ENCODE measurements around the gene BROX. TPM values are rescaled to one million over a fixed set of nuclear protein-coding genes. Genes with fewer than 3 reads are reported as not detected.
"Not testable (repeated sequence)": the region's sequence is repeated elsewhere in the genome, so short reads cannot be mapped to it uniquely, and the experiment has no call there.

BROX gene, protein sequence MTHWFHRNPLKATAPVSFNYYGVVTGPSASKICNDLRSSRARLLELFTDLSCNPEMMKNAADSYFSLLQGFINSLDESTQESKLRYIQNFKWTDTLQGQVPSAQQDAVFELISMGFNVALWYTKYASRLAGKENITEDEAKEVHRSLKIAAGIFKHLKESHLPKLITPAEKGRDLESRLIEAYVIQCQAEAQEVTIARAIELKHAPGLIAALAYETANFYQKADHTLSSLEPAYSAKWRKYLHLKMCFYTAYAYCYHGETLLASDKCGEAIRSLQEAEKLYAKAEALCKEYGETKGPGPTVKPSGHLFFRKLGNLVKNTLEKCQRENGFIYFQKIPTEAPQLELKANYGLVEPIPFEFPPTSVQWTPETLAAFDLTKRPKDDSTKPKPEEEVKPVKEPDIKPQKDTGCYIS
- 10 to 100 TPM; 46.0 to 48.6 TPM for total RNA-seq

DNA sequence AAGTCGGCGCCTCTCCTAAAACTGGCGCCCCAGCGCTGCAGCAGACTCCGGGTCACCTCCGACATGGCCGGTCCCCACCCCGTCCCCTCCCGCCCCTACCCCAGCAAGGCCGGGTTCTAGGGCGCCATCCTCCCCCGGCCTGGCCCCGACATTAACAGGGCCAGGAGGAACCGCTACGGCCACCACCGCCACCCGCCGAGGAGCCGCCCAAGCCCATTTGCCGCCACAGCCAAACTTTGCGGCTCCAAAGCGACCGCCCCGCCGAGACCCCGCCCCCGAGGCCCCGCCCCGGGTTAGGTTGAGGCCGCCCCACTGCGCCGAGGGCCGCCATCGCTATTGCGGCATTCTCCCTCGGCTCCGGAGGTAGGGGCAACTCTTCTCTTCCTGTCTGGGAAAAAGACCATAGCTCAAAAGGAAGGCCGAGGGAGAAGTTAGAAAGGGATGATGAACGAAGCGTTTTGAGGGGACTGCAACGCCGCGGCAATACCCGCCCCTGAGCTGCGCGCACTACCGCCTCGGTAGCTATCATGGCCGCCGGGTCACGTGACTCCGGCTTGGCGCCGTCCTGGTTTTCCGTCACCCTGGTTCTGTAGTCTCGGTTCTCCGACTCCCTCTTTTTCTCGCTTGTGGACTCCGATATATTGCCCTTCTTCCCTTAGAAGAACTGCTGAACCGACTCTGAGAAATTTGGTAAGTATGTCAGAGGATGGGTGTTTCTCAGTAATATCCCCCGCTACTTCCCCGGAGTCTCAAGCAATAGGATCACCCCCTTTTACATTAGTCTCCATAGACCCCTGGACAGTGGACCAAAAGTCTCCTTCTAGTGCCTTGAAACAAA is at the start of gene BROX, which contains the start of gene AIDA:
Gene BROX (plus strand): TSS at position 312 of the 838 bp plus-strand sequence. CDS start 3,136 bp downstream, outside the sequence.
Gene AIDA (minus strand): TSS at position 239 of the 838 bp plus-strand sequence. CDS start 174 bp downstream, at position 65.
- ATAC-seq (ENCODE audit: low read depth) (peak; percentile 71), DNase-seq (peak; percentile 98)
- POLR2A ChIA-PET = interaction anchor here (1.0 to 2.8 kb wide), 9 partner anchors 10 to 1470 kb away, joined by 3 to 40 read pairs (median 4); partner anchors contain the start of genes DEGS1 and TAF1A
- H3K36me3 Mint-ChIP-seq = peaks cover 41% of the 10 kb centered on the region
- H3K9me3 Mint-ChIP-seq = no peaks in the 10 kb centered on the region
- peak within 1 kb of the TSS; percentile 97 for H3K27ac Mint-ChIP-seq
- peaks cover 35% of the 10 kb centered on the region for H3K4me1 Mint-ChIP-seq
- peak within 1 kb of the TSS; percentile 95 for H3K4me3 Mint-ChIP-seq
- no peaks in the 10 kb centered on the region for H3K27me3 Mint-ChIP-seq

DNA sequence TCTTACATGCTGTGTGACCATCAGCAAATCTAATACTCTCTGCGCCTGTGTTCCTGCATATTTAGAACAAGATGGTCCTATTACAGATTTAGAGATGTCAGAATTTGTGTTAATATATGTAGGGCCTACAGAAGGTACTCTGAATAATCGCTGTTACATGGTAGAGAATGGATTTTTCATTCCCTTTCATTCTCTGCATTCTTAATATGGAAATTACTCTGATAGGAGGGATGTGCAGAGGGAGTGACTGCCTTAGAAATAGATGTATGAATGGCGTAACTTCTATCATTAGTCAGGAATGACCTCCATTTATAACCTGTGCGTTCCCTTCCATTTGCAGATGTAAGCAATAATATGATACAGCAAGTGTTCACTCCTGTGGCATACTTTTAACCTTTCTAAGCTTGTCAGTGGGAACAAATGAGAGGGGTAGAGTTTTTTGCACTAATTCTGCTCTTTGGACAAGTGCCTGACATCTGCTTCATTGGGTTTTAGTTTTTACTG is 48.9 kb upstream of the BROX start:
- Mint-ChIP-seq H3K36me3 (peaks cover 32% of the 10 kb centered on the region), H3K27me3 (no peaks in the 10 kb centered on the region), H3K4me3 (no peak overlapping the region), H3K4me1 (peaks cover 12% of the 10 kb centered on the region), H3K27ac (no peak overlapping the region), H3K9me3 (no peaks in the 10 kb centered on the region)
- no peak for DNase-seq
- POLR2A ChIA-PET = interaction anchor here (1.2 kb wide), 1 partner anchor 14 kb away, joined by 3 read pairs; no protein-coding TSS in a partner anchor
- ATAC-seq (ENCODE audit: low read depth) = no peak

DNA sequence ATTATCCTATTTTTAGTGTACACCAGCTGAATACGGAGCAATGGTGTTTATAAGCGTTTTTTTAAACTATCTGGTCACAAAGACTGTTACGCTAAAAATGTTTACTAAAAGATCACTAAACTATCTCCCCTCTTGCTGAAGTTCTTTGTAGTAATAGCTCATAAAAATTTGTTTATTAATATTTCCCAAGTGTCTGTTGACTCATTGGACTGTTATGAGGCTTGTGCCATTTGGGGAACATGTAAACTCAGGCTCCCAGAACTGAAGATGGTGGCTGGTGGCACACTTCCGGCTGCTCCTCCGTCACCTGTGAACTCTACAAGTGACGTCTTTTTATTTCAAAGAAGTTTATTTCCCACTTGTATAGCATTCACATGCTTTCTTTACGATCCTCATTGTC is 46.4 kb upstream of the BROX start:
- ATAC-seq (ENCODE audit: low read depth) = no peak
- Mint-ChIP-seq H3K27me3 (no peaks in the 10 kb centered on the region), H3K27ac (no peak overlapping the region), H3K36me3 (peaks cover 23% of the 10 kb centered on the region), H3K9me3 (no peaks in the 10 kb centered on the region), H3K4me3 (no peak overlapping the region), H3K4me1 (peaks cover 20% of the 10 kb centered on the region)
- POLR2A ChIA-PET = no interaction called here
- DNase-seq = no peak

DNA sequence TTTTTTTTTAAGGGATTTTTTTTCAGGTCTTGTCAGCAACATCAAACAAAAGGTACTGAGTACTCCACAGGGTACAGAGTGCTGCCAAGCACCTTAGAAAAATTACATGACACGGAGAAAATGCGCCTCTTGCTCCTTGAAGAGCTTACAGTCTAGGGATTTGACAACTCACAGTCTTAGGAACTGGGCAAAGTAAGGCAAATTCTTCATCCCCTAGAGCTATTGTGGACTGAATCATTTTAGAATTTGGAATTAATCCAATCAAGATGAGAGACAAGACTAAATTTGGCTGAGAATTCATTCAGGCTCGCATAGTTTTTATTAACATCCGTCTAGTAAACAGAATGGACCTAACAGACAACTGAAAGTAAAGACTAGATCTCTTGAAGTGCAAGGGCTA is 44.2 kb upstream of the BROX start:
- H3K9me3 Mint-ChIP-seq; POLR2A ChIA-PET; H3K4me3 Mint-ChIP-seq; DNase-seq; H3K27ac Mint-ChIP-seq; H3K27me3 Mint-ChIP-seq; ATAC-seq (ENCODE audit: low read depth): not testable (repeated sequence)
- H3K4me1 Mint-ChIP-seq = peaks cover 15% of the 10 kb centered on the region
- peaks cover 23% of the 10 kb centered on the region for H3K36me3 Mint-ChIP-seq

DNA sequence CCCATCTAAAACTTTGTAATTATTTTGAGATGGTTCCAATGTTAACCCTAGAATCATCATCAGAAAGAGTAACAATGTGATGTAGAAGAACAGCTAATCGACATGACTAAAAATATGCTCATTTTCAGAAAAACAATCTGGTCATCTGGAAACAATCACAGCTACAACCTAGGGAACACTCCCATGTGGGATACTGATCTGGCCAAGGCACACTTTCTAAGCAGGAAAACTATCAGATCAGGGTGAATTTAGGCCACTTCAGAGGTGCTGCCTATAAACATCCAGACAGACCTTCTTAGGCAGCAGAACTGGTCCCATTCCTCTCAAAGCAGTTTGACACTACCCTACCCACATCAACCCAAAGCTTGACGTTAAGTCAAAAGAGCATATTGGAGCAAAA is 43.3 kb upstream of the BROX start:
- Mint-ChIP-seq H3K4me1 (peaks cover 15% of the 10 kb centered on the region), H3K36me3 (peaks cover 27% of the 10 kb centered on the region)
- H3K27me3 Mint-ChIP-seq; POLR2A ChIA-PET; H3K27ac Mint-ChIP-seq; DNase-seq; ATAC-seq (ENCODE audit: low read depth); H3K9me3 Mint-ChIP-seq; H3K4me3 Mint-ChIP-seq: not testable (repeated sequence)

DNA sequence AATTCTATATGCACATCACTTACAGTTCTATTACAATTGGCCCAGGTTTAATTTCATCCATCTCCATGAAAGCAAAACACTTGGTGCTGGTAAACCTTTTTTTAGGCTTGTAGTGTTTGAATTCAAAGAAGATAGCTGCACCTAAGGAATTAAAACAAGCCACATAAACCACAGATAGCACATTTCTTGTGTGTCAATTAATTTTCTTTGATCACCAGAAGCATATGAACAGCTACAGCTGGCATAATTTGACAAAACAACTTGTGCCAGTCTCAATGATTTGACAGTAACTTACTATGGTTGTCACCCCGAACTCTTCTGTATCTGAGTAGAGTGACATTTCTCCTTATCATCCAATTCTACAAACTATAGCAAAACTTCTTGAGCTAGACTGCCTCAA is 42.3 kb upstream of the BROX start:
- POLR2A ChIA-PET = no interaction called here
- peaks cover 33% of the 10 kb centered on the region for H3K36me3 Mint-ChIP-seq
- H3K27ac Mint-ChIP-seq = peak overlapping the region; percentile 65
- H3K9me3 Mint-ChIP-seq = no peaks in the 10 kb centered on the region
- ATAC-seq (ENCODE audit: low read depth) (no peak), DNase-seq (no peak)
- H3K27me3 Mint-ChIP-seq = no peaks in the 10 kb centered on the region
- peaks cover 15% of the 10 kb centered on the region for H3K4me1 Mint-ChIP-seq
- H3K4me3 Mint-ChIP-seq = no peak overlapping the region

DNA sequence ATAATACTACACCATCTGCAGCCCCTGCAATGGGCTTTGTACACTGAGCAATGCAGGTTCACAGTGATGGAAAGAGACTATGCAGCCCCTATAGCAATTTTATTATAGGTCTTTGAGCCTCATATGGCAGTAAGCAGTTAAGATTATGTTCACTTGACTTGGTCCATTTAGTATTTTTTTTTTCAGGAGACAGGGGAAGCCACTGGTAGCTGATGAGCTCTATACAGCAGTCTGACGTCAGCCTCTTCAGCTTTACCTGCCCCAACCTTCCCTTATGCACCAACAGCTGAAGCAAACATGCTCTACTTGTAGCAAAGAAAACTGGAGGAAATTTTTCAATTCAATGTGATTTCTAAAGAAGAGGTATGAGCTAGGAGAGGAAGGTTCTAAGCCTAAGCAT is 32.3 kb upstream of the BROX start:
- ATAC-seq (ENCODE audit: low read depth) (no peak), DNase-seq (no peak)
- H3K4me1 Mint-ChIP-seq = peaks cover 3% of the 10 kb centered on the region
- H3K4me3 Mint-ChIP-seq = no peak overlapping the region
- peaks cover 9% of the 10 kb centered on the region for H3K36me3 Mint-ChIP-seq
- POLR2A ChIA-PET = no interaction called here
- no peaks in the 10 kb centered on the region for H3K27me3 Mint-ChIP-seq
- no peak overlapping the region for H3K27ac Mint-ChIP-seq
- H3K9me3 Mint-ChIP-seq = no peaks in the 10 kb centered on the region

DNA sequence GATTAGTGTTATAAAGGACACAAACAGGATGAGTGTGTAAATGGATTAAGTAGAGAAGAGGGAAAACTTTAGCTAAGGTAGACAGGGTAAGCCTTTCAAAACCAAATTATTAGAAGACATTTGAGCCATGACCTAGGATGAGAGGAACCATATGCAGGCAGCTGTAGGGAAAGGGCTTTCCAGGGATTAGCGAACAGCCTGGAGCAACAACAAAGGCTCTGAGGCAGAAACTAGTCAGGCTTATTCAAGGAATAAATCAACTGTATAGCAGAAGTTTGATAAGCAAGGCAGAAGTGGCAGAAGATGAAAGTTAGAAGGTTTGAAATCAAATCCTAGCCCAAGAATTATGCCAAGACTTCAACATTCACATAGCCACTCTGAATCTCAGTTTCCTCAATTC is 21.3 kb upstream of the BROX start:
- H3K4me1 Mint-ChIP-seq = peaks cover 4% of the 10 kb centered on the region
- no peak for DNase-seq
- peaks cover 18% of the 10 kb centered on the region for H3K36me3 Mint-ChIP-seq
- no peak overlapping the region for H3K4me3 Mint-ChIP-seq
- H3K27me3 Mint-ChIP-seq = no peaks in the 10 kb centered on the region
- H3K27ac Mint-ChIP-seq = no peak overlapping the region
- ATAC-seq (ENCODE audit: low read depth) = no peak
- POLR2A ChIA-PET = no interaction called here
- H3K9me3 Mint-ChIP-seq = no peaks in the 10 kb centered on the region

DNA sequence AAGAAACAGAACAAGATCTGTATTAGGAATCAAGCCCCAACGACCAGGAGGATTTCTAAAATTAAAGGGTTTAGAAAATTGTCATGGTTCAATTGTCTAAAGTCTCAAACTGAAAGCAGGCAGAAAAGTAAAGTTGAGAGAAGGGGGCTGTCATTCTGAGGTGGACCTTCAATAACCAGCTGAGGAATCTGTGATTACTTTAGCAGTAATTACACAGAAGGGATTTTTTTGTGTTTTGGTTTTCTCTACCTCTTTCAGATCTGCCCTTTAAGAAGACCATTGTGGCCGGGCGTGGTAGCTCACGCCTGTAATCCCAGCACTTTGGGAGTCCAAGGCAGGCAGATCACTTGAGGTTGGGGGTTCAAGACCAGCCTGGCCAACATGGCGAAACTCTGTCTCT is 17.4 kb upstream of the BROX start:
- Mint-ChIP-seq H3K9me3 (no peaks in the 10 kb centered on the region), H3K4me3 (no peak overlapping the region), H3K27me3 (no peaks in the 10 kb centered on the region), H3K4me1 (peaks cover 4% of the 10 kb centered on the region), H3K27ac (no peak overlapping the region), H3K36me3 (peaks cover 13% of the 10 kb centered on the region)
- DNase-seq = no peak
- no peak for ATAC-seq (ENCODE audit: low read depth)
- POLR2A ChIA-PET = no interaction called here

DNA sequence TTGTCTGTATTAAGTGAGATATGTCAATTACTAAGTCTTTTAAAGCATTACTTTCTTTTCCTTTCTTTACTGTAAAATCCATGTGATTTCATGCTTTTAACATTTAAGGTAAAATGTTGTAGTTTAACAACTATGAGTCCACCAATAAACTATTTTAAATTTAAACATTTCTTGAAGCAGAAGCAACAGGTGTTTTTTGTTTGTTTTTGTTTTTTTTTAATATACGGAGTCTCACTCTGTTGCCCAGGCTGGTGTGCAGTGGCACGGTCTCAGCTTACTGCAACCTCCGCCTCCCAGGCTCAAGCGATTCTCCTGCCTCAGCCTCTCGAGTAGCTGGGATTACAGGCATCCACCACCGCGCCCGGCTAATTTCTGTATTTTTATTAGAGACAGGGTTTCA is 15.6 kb upstream of the BROX start:
- no peaks in the 10 kb centered on the region for H3K27me3 Mint-ChIP-seq
- ATAC-seq (ENCODE audit: low read depth) = no peak
- no peak overlapping the region for H3K27ac Mint-ChIP-seq
- peaks cover 17% of the 10 kb centered on the region for H3K36me3 Mint-ChIP-seq
- H3K9me3 Mint-ChIP-seq = no peaks in the 10 kb centered on the region
- POLR2A ChIA-PET = no interaction called here
- no peak overlapping the region for H3K4me3 Mint-ChIP-seq
- H3K4me1 Mint-ChIP-seq = peaks cover 4% of the 10 kb centered on the region
- no peak for DNase-seq

DNA sequence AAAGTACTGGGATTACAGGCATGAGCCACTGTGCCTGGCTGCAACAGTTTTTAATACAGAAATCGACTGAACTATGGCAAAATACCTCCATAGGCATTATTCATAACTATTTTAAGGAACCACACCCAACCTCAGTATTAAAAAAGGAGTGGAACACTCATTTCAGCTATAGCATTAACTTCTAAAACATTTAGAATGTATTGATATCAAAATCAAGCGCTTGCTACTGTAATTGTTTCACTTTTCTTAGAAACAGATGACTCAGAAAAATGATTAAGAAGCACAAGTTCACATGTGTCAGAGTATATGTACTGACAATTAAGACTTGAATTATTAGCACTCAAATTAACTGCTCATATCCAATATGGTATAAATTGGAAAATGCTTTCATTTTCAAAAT is 15.2 kb upstream of the BROX start:
- POLR2A ChIA-PET = no interaction called here
- DNase-seq (no peak), ATAC-seq (ENCODE audit: low read depth) (no peak)
- H3K36me3 Mint-ChIP-seq = peaks cover 17% of the 10 kb centered on the region
- H3K27ac Mint-ChIP-seq = no peak overlapping the region
- peaks cover 4% of the 10 kb centered on the region for H3K4me1 Mint-ChIP-seq
- H3K9me3 Mint-ChIP-seq = no peaks in the 10 kb centered on the region
- H3K4me3 Mint-ChIP-seq = no peak overlapping the region
- no peaks in the 10 kb centered on the region for H3K27me3 Mint-ChIP-seq

DNA sequence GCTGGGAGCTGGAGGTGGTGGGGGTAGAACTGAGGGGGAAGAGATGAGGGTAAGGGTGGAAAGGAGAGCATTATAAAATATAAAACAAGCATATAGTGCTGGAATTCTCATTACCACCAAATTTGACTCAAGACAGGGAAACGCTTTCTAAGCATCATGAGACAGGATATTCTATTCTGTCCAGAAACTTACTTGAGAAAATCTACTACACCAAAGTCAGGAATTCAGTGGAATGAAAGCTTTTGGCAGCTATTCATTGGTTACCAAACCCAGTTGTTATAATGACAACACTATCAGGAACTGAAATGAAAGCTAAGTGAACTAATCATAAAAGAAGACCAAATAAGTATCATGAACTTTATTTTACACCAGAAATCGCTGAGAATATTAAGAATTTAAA is 14.5 kb upstream of the BROX start:
- Mint-ChIP-seq H3K36me3 (peaks cover 19% of the 10 kb centered on the region), H3K27me3 (no peaks in the 10 kb centered on the region), H3K27ac (no peak overlapping the region), H3K4me3 (no peak overlapping the region), H3K4me1 (peaks cover 2% of the 10 kb centered on the region), H3K9me3 (no peaks in the 10 kb centered on the region)
- DNase-seq (no peak), ATAC-seq (ENCODE audit: low read depth) (no peak)
- POLR2A ChIA-PET = interaction anchor here (1.1 kb wide), 1 partner anchor 13 kb away, joined by 3 read pairs; no protein-coding TSS in a partner anchor

DNA sequence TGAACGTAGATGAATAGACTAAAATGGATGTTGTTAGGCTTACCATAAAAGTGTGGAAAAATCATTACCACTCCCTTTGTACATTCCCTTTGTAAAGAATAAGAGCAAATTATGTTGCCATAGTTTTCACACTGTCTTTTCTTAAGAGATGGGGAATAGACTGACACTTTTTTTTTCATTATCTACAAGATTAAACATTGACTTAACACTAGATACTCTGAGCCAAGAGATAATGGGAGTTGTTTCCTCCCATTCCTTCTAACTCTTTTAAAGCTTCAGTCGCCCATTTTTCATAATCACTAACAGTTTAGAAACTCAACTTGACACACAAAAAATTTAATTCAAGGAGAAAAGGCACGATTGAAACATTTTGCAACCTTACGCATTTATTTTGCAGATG is 10.2 kb upstream of the BROX start:
- no peak for ATAC-seq (ENCODE audit: low read depth)
- Mint-ChIP-seq H3K27me3 (no peaks in the 10 kb centered on the region), H3K36me3 (peaks cover 42% of the 10 kb centered on the region), H3K9me3 (peaks cover 2% of the 10 kb centered on the region), H3K4me1 (peaks cover 17% of the 10 kb centered on the region), H3K27ac (no peak overlapping the region), H3K4me3 (no peak overlapping the region)
- POLR2A ChIA-PET = interaction anchor here (1.3 kb wide), 1 partner anchor 11 kb away, joined by 3 read pairs; no protein-coding TSS in a partner anchor
- DNase-seq = no peak
